A549 treated with CORT108297 at 1 μM for 4 hours (cell line): ENCODE data around the gene DDIT4. TPM values are rescaled to one million over a fixed set of nuclear protein-coding genes. Genes with fewer than 3 reads are reported as not detected.

Experiments
- total RNA-seq: library from RNA; stranded (reverse); fragments of 200-300 nt; extraction: Qiagen RNA extraction; gene quantifications from 5 replicates; pipeline ENCODE4 v1.2.3, GENCODE V29; 2022

The DDIT4 gene, protein sequence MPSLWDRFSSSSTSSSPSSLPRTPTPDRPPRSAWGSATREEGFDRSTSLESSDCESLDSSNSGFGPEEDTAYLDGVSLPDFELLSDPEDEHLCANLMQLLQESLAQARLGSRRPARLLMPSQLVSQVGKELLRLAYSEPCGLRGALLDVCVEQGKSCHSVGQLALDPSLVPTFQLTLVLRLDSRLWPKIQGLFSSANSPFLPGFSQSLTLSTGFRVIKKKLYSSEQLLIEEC
- 153 to 259 TPM (median 239 TPM) in 5 replicates for total RNA-seq

GRCh38 chr10:72273410-72274212 lies at the start of gene DDIT4:
DDIT4 (plus strand) TSS chr10:72273924; CDS start chr10:72274217, 293 bp downstream.

Other genes with a start within 250 kb of the DDIT4 start
- 0.18 to 0.47 TPM (median 0.37 TPM) in 5 replicates for gene SPOCK2, start 185.4 kb upstream of the DDIT4 start, total RNA-seq
- gene ANAPC16, start 57.9 kb upstream of the DDIT4 start, total RNA-seq = 68.8 to 89.8 TPM (median 84.4 TPM) in 5 replicates
- gene ASCC1, start 57.6 kb upstream of the DDIT4 start, total RNA-seq = 28.6 to 42.6 TPM (median 33.3 TPM) in 5 replicates
- 31.2 to 34.4 TPM (median 32.2 TPM) in 5 replicates for gene DNAJB12, start 81.0 kb downstream of the DDIT4 start, total RNA-seq